ENCODE data around the gene ABL1. TPM values are rescaled to one million over a fixed set of nuclear protein-coding genes. Genes with fewer than 3 reads are reported as not detected.
A peak's percentile ranks its signal among the peaks of the same experiment; 100 is the strongest.

Gene ABL1
- total RNA-seq, 4 donors from 2014 or later = 90.9 to 151 (median 133) TPM

DNA sequence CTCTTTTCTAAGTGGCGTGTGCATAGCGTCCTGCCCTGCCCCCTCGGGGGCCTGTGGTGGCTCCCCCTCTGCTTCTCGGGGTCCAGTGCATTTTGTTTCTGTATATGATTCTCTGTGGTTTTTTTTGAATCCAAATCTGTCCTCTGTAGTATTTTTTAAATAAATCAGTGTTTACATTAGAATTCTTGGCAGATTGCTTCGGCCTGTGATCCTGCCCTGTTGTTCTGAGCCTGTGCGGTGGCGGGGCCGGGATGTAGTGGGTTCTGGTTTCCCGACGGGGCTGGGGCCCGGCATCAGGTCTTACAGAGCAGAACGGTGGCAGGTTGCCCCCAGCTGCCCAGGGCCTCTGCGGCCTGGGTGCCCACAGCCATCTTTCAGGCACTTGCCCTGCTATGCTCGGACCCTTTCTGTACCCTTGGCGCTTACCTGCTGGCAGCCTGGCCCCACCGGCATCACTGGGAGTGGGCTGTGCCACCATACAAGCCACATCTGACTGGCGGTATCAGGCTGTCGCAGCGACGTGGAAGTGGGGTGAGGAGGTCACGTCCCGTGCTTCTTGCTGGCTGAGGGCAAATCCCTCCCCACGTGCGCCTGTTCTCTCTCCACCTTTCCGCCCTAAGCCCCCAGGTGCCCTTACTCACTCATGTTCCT lies 52.6 kb downstream of the ABL1 start:
- DNase-seq (ENCODE audit: extremely low spot score) = no peak
- peaks cover 71 to 100% (median 95%) of the 10 kb centered on the region in 4 donors for H3K36me3 ChIP-seq
- H3K9me3 ChIP-seq = no peaks in the 10 kb centered on the region
- 57% methylated on average over 12 of the region's 25 CpGs for WGBS
- H3K27me3 ChIP-seq = no peaks in the 10 kb centered on the region
- H3K27ac ChIP-seq (replicated peaks in 1 of 4) = peak overlapping the region in 3 of 4 donors; percentile 27 to 54 (median 50)
- H3K4me3 ChIP-seq = no peak overlapping the region
- intact Hi-C loops (cut with DNase I) = no loop called here
- H3K4me1 ChIP-seq = peaks cover 0 to 64% (median 46%) of the 10 kb centered on the region in 4 donors
- no peak for TF ChIP-seq POLR2AphosphoS5 (IDR thresholded peaks at IDR 0.05)
- no peak for TF ChIP-seq EP300 (IDR thresholded peaks at IDR 0.05)
- TF ChIP-seq POLR2A (IDR thresholded peaks at IDR 0.05; ENCODE audit: low read depth) = no peak
- TF ChIP-seq CTCF (IDR thresholded peaks at IDR 0.05) = no peak

DNA sequence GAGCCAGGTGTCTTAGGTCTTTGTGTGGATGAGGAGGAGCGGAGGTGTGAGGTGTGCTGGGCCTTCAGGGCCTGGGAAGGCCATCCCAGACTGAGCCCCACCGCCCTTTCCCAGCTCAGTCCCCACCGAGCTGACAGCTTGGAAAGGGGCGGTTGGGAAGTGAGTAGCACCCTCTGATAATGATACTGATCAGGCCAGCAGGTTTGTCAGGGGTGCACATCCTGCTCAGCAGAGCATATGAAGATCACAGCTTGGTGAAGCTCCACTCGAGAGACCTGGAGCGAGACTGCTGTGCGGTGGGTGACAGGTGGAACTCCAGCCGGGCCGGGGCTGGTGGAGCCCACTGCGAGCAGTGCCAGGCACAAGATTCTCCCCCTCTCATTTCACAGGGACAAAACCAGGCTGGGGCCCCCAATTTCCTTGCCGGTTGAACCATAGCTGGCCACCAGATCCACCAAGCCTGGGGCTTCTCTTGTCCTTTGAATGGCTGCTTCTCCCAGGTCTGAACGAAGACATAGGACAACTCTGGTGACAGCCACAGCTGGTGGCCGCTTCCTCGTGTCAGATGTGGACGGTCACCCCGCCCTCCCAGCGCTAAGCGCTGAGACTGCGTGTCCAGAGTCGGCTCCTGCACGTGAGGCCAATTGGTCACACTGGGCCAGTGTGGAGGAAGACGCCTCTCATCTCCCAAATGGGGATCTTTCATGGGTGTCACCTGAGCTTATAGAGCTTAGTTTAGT lies 53.3 kb downstream of the ABL1 start:
- H3K4me1 ChIP-seq = peaks cover 4 to 64% (median 49%) of the 10 kb centered on the region in 4 donors
- 90% methylated on average over 2 of the region's 22 CpGs for WGBS
- TF ChIP-seq POLR2AphosphoS5 (IDR thresholded peaks at IDR 0.05) (no peak), POLR2A (IDR thresholded peaks at IDR 0.05; ENCODE audit: low read depth) (no peak), CTCF (IDR thresholded peaks at IDR 0.05) (no peak), EP300 (IDR thresholded peaks at IDR 0.05) (no peak)
- H3K9me3 ChIP-seq = no peaks in the 10 kb centered on the region
- DNase-seq (ENCODE audit: extremely low spot score) = no peak
- no peak overlapping the region for H3K4me3 ChIP-seq
- H3K36me3 ChIP-seq = peaks cover 71 to 100% (median 95%) of the 10 kb centered on the region in 4 donors
- peak overlapping the region in 3 of 4 donors; percentile 27 to 54 (median 50) for H3K27ac ChIP-seq (replicated peaks in 1 of 4)
- no peaks in the 10 kb centered on the region for H3K27me3 ChIP-seq
- intact Hi-C loops (cut with DNase I) = no loop called here

- Histone ChIP-seq H3K36me3 (peaks cover 58 to 85% (median 82%) of the 10 kb centered on the region in 4 donors), H3K4me3 (no peak overlapping the region), H3K4me1 (peaks cover 7 to 73% (median 57%) of the 10 kb centered on the region in 4 donors), H3K27ac (replicated peaks in 1 of 4) (no peak overlapping the region), H3K9me3 (no peaks in the 10 kb centered on the region), H3K27me3 (no peaks in the 10 kb centered on the region)
- no peak for DNase-seq (ENCODE audit: extremely low spot score)
- 90% methylated on average over 4 of the region's 9 CpGs for WGBS
- TF ChIP-seq POLR2A (IDR thresholded peaks at IDR 0.05; ENCODE audit: low read depth) (no peak), CTCF (IDR thresholded peaks at IDR 0.05) (no peak)
- intact Hi-C loops (cut with DNase I) = loop anchor here (10.0 kb wide), 1 partner anchor 155 kb away; no protein-coding TSS in a partner anchor
These were observed 55.1 kb downstream of the ABL1 start for GRCh38 chr9:130890124-130890523.

- H3K27me3 ChIP-seq = no peaks in the 10 kb centered on the region
- no peak for TF ChIP-seq CTCF (IDR thresholded peaks at IDR 0.05)
- TF ChIP-seq POLR2AphosphoS5 (IDR thresholded peaks at IDR 0.05) = no peak
- TF ChIP-seq EP300 (IDR thresholded peaks at IDR 0.05) = no peak
- no peak for TF ChIP-seq POLR2A (IDR thresholded peaks at IDR 0.05; ENCODE audit: low read depth)
- H3K27ac ChIP-seq (replicated peaks in 1 of 4) = no peak overlapping the region
- no peak for DNase-seq (ENCODE audit: extremely low spot score)
- H3K4me3 ChIP-seq = no peak overlapping the region
- peaks cover 48 to 76% (median 72%) of the 10 kb centered on the region in 4 donors for H3K36me3 ChIP-seq
- intact Hi-C loops (cut with DNase I) = loop anchor here (10.0 kb wide), 1 partner anchor 154 kb away; no protein-coding TSS in a partner anchor
- 85% methylated on average over 16 of the region's 20 CpGs for WGBS
- no peaks in the 10 kb centered on the region for H3K9me3 ChIP-seq
- peaks cover 13 to 72% (median 57%) of the 10 kb centered on the region in 4 donors for H3K4me1 ChIP-seq
These were observed 56.0 kb downstream of the ABL1 start for GRCh38 chr9:130890870-130891687.
